K562 (cell line): ENCODE results near the gene NMT1. TPM values are rescaled to one million over a fixed set of nuclear protein-coding genes. Genes with fewer than 3 reads are reported as not detected.
A peak's percentile ranks its signal among the peaks of the same experiment; 100 is the strongest.

Source experiments
- BACH1 ChIP-seq: fragments of 200-800 bp; sonication (Bioruptor generic); IDR thresholded peaks from 2 replicates; pipeline ENCODE4 v1.6.1; 2016; ENCODE audit warnings: missing genetic modification characterization, missing compliant biosample characterization
- BRD9 ChIP-seq: fragments of 450-650 bp; IDR thresholded peaks from 2 replicates; pipeline ENCODE4 v1.6.1; 2018; ENCODE audit warnings: low read depth; ENCODE audit not compliant: partially characterized antibody
- CBFA2T2 ChIP-seq: fragments of 450-650 bp; conservative IDR thresholded peaks from 2 replicates; pipeline ENCODE4 v1.6.1; 2017; ENCODE audit warnings: mild to moderate bottlenecking
- ETV6 ChIP-seq, 3 experiments: fragments of 150-350 bp in 1 of 3; sonication (generic) in 1 of 3; formaldehyde crosslinking in 1 of 3; IDR thresholded peaks; 2 replicates each; pipeline versions ENCODE4 v1.6.1 to v1.8.0; 2014 to 2022; ENCODE audit warnings: borderline replicate concordance in 2 of 3, low read depth in 2 of 3, antibody characterized with exemption in 1 of 3, low read length in 1 of 3, mild to moderate bottlenecking in 1 of 3, missing genetic modification reagents in 1 of 3
- EZH2 ChIP-seq: IDR thresholded peaks from 2 replicates; pipeline ENCODE4 v1.6.1; 2012; ENCODE audit warnings: low read depth, mild to moderate bottlenecking, inconsistent platforms, low read length, borderline replicate concordance
- ILK ChIP-seq: fragments of 450-650 bp; IDR thresholded peaks from 2 replicates; pipeline ENCODE4 v1.6.1; 2016; ENCODE audit warnings: missing genetic modification characterization, low read depth, mild to moderate bottlenecking, missing compliant biosample characterization, moderate library complexity, borderline replicate concordance
- KDM1A ChIP-seq, 2 experiments: fragments of 450-650 bp; IDR thresholded peaks; 2 replicates each; pipeline ENCODE4 v1.6.1; 2016; ENCODE audit warnings: mild to moderate bottlenecking in 2 of 2
- NEUROD1 ChIP-seq: fragments of 150-350 bp; IDR thresholded peaks from 2 replicates; pipeline ENCODE4 v1.6.1; 2014; ENCODE audit warnings: borderline replicate concordance, low read length, low read depth; ENCODE audit not compliant: partially characterized antibody
- NFE2 ChIP-seq: IDR thresholded peaks from 2 replicates; pipeline ENCODE4 v1.6.1; 2014; ENCODE audit warnings: antibody characterized with exemption, low read depth
- NFRKB ChIP-seq: fragments of 450-650 bp; IDR thresholded peaks from 2 replicates; pipeline ENCODE4 v1.6.1; 2016; ENCODE audit warnings: low read depth
- RFX1 ChIP-seq: fragments of 450-650 bp; IDR thresholded peaks from 2 replicates; pipeline ENCODE4 v1.6.1; 2016; ENCODE audit warnings: mild to moderate bottlenecking, moderate library complexity
- SMARCC2 ChIP-seq: fragments of 450-650 bp; IDR thresholded peaks from 2 replicates; pipeline ENCODE4 v1.6.1; 2017; ENCODE audit warnings: antibody characterized with exemption, moderate library complexity, mild to moderate bottlenecking, low read depth
- ZNF140 ChIP-seq: fragments of 250-450 bp; sonication (Bioruptor Pico); IDR thresholded peaks from 2 replicates; pipeline ENCODE4 v1.8.0; 2021; ENCODE audit warnings: moderate library complexity, mild to moderate bottlenecking, inconsistent platforms
- ZNF165 ChIP-seq: fragments of 250-450 bp; sonication (Bioruptor Pico); IDR thresholded peaks from 2 replicates; pipeline ENCODE4 v1.4.0; 2020; ENCODE audit warnings: borderline replicate concordance
- ZNF584 ChIP-seq: fragments of 200-800 bp; sonication (Bioruptor generic); IDR thresholded peaks from 2 replicates; pipeline ENCODE4 v1.6.1; 2016; ENCODE audit warnings: low read depth, mild to moderate bottlenecking, missing genetic modification characterization, missing compliant biosample characterization
- ZNF586 ChIP-seq: fragments of 450-650 bp; formaldehyde crosslinking; conservative IDR thresholded peaks from 2 replicates; pipeline ENCODE4 v1.4.0; 2020; ENCODE audit warnings: mild to moderate bottlenecking, moderate library complexity
- ZNF785 ChIP-seq: fragments of 250-450 bp; sonication (Bioruptor Pico); IDR thresholded peaks from 2 replicates; pipeline ENCODE4 v1.4.0; 2020; ENCODE audit warnings: mild to moderate bottlenecking
- ZZZ3 ChIP-seq: fragments of 450-650 bp; IDR thresholded peaks from 2 replicates; pipeline ENCODE4 v1.6.1; 2016; ENCODE audit warnings: antibody characterized with exemption, mild to moderate bottlenecking, moderate library complexity
- polyA plus RNA-seq, 8 experiments: library from polyadenylated mRNA; depleted of rRNA in 4 of 8; stranded (reverse) in 5 of 8; unstranded in 3 of 8; fragments of >200 nt; fragmentation: Nextera tagmentation in 2 of 8; fragmentation: Illumina TruSeq in 1 of 8; extraction: Ambion mirVana in 2 of 8; extraction: Trizol in 1 of 8; gene quantifications; 2 replicates each; pipeline versions ENCODE4 v1.2.1 to v1.2.3, GENCODE V29; 2011 to 2014; ENCODE audit warnings: inconsistent platforms in 1 of 8, missing spikeins in 1 of 8
- total RNA-seq, 7 experiments: library from RNA; depleted of rRNA in 6 of 7; stranded (reverse); fragments of >200 nt in 6 of 7; fragmentation: Illumina TruSeq in 2 of 7; extraction: Trizol in 2 of 7; gene quantifications; 2 replicates each; pipeline versions ENCODE4 v1.2.1 to v1.2.3, GENCODE V29; 2011 to 2021; ENCODE audit warnings: low replicate concordance in 1 of 7
- TF ChIP-seq, protein P1 (sequence below): fragments of 450-650 bp; IDR thresholded peaks from 2 replicates; pipeline ENCODE4 v1.6.1; 2016; ENCODE audit warnings: antibody characterized with exemption
- TF ChIP-seq, protein P2 (sequence below): fragments of 250-450 bp; sonication (Bioruptor Pico); IDR thresholded peaks from 2 replicates; pipeline ENCODE4 v1.8.0; 2022; ENCODE audit warnings: moderate library complexity, mild to moderate bottlenecking, inconsistent platforms
- TF ChIP-seq, protein P3 (sequence below): sonication (generic); formaldehyde crosslinking; IDR thresholded peaks from 2 replicates; pipeline ENCODE4 v1.5.0; 2020; ENCODE audit warnings: missing genetic modification reagents
- TF ChIP-seq, protein P4 (sequence below): IDR thresholded peaks from 3 replicates; pipeline ENCODE4 v1.6.1; 2011; ENCODE audit warnings: borderline replicate concordance, mild to moderate bottlenecking, moderate library complexity; ENCODE audit not compliant: insufficient read length; ENCODE audit errors: extremely low read depth

The NMT1 gene
- total and polyA plus RNA-seq, 9 of the 15 experiments (the other 6 are each of a cell fraction or from before 2014, with no cell fraction given): 86.7 to 569 (median 213) TPM

DNA sequence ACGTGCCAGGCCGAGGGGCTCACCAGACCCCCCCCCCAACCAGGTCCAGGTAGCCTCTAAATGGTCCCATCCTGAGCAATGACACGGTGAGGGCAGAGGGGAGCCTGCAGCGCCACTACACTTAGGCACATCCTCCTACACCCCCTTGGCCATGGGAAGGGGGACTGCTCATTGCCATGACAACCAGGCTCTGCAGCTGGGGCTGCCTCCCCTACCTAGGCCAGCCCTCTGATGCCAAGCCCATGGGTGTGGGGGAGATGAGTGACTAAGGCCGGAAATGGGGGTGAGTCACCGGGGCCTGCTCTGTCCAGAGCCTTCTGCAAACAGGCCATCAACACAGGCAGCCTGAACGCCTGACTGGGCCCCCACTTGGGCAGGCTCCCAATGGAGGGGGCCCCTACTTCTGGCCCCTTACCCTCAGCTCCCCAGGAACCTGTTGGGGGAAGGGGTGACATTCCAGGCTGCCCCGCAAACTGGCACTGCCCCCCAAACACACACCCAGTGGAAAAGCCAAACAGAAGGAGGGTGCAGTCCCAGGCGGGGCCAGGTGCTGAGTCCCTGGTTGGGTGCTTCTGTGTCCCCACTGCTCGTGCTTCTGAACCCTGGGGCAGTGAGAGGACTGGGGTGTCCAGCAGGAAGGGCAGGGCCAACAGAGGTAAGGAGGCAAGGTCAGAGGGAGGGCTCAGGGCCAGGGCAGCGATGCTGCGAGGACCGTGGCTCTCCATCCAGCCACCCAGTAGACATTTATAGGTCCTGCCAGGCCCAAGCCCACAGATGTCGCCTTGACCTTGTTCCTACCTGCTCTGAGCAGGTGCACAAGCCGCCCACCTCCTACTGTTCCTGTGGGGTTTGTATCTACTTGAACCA, 63.0 kb downstream of the NMT1 start (continued):
- TF ChIP-seq, protein P1, sequence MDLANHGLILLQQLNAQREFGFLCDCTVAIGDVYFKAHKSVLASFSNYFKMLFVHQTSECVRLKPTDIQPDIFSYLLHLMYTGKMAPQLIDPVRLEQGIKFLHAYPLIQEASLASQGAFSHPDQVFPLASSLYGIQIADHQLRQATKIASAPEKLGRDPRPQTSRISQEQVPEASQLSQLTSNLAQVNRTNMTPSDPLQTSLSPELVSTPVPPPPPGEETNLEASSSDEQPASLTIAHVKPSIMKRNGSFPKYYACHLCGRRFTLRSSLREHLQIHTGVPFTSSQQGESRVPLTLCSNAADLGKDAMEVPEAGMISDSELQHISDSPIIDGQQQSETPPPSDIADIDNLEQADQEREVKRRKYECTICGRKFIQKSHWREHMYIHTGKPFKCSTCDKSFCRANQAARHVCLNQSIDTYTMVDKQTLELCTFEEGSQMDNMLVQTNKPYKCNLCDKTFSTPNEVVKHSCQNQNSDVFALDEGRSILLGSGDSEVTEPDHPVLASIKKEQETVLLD: 0 out of 2 replicates have a peak, but pooled peaks have one; percentile 31
- TF ChIP-seq NFRKB: peak; percentile 84
- TF ChIP-seq, protein P2, sequence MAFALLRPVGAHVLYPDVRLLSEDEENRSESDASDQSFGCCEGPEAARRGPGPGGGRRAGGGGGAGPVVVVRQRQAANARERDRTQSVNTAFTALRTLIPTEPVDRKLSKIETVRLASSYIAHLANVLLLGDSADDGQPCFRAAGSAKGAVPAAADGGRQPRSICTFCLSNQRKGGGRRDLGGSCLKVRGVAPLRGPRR: no peak
- TF ChIP-seq ZNF785: no peak
- peak; percentile 73 for TF ChIP-seq NFE2
- TF ChIP-seq ILK: no peak
- peak; percentile 82 for TF ChIP-seq NEUROD1
- no peak for TF ChIP-seq EZH2
- TF ChIP-seq ETV6 (IDR thresholded peaks at IDR 0.05; ENCODE audit: borderline replicate concordance in 1 of 2, low read depth in 2 of 2, low read length in 1 of 2): no peak
- TF ChIP-seq ETV6 (CRISPR knock-in tag; IDR thresholded peaks at IDR 0.05; ENCODE audit: borderline replicate concordance): no peak
- no peak for TF ChIP-seq ZNF586
- TF ChIP-seq BRD9: no peak
- peak; percentile 78; the same call in 1 of the 2 replicates for TF ChIP-seq ZNF584
- TF ChIP-seq BACH1: 0 out of 2 replicates have a peak, but pooled peaks have one; percentile 43
- TF ChIP-seq ZNF165 (CRISPR knock-in tag): no peak
- peak; percentile 24; the same call in 1 of the 2 replicates for TF ChIP-seq CBFA2T2
- peak; percentile 94 for TF ChIP-seq RFX1
- no peak for TF ChIP-seq ZZZ3
- TF ChIP-seq, protein P3, sequence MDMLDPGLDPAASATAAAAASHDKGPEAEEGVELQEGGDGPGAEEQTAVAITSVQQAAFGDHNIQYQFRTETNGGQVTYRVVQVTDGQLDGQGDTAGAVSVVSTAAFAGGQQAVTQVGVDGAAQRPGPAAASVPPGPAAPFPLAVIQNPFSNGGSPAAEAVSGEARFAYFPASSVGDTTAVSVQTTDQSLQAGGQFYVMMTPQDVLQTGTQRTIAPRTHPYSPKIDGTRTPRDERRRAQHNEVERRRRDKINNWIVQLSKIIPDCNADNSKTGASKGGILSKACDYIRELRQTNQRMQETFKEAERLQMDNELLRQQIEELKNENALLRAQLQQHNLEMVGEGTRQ (CRISPR knock-in tag): no peak
- peak; percentile 79 for TF ChIP-seq SMARCC2
- no peak for TF ChIP-seq ZNF140 (CRISPR knock-in tag)
- TF ChIP-seq KDM1A (IDR thresholded peaks at IDR 0.05): no peak; a peak in 1 of 4 replicates
- TF ChIP-seq, protein P4, sequence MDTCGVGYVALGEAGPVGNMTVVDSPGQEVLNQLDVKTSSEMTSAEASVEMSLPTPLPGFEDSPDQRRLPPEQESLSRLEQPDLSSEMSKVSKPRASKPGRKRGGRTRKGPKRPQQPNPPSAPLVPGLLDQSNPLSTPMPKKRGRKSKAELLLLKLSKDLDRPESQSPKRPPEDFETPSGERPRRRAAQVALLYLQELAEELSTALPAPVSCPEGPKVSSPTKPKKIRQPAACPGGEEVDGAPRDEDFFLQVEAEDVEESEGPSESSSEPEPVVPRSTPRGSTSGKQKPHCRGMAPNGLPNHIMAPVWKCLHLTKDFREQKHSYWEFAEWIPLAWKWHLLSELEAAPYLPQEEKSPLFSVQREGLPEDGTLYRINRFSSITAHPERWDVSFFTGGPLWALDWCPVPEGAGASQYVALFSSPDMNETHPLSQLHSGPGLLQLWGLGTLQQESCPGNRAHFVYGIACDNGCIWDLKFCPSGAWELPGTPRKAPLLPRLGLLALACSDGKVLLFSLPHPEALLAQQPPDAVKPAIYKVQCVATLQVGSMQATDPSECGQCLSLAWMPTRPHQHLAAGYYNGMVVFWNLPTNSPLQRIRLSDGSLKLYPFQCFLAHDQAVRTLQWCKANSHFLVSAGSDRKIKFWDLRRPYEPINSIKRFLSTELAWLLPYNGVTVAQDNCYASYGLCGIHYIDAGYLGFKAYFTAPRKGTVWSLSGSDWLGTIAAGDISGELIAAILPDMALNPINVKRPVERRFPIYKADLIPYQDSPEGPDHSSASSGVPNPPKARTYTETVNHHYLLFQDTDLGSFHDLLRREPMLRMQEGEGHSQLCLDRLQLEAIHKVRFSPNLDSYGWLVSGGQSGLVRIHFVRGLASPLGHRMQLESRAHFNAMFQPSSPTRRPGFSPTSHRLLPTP: no peak
